ENCODE data around the gene FBXL3.

DNA sequence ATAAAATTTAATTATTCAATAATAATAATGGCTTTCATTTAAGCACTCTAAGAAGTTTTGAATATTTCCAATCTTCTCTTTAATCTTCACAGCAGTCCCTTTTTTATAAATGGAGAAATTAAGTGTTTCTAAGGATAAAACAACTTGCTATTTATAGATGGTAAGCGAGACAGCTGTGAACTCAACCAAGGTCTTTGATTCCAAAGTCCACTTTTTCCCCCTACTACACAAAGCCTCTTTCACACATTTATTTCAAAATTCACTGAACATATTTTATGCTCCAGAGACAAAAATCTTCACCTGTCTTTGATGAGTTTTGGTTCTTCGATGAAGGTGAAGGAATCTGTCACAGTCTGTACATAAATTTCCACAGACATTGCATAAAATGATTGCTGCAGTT lies 34.4 kb upstream of the FBXL3 start:
- TF ChIP-seq POLR2A (IDR thresholded peaks at IDR 0.05; ENCODE audit: low read depth) (no peak), POLR2AphosphoS5 (IDR thresholded peaks at IDR 0.05) (no peak), EP300 (IDR thresholded peaks at IDR 0.05) (no peak)
- TF ChIP-seq, protein P1, sequence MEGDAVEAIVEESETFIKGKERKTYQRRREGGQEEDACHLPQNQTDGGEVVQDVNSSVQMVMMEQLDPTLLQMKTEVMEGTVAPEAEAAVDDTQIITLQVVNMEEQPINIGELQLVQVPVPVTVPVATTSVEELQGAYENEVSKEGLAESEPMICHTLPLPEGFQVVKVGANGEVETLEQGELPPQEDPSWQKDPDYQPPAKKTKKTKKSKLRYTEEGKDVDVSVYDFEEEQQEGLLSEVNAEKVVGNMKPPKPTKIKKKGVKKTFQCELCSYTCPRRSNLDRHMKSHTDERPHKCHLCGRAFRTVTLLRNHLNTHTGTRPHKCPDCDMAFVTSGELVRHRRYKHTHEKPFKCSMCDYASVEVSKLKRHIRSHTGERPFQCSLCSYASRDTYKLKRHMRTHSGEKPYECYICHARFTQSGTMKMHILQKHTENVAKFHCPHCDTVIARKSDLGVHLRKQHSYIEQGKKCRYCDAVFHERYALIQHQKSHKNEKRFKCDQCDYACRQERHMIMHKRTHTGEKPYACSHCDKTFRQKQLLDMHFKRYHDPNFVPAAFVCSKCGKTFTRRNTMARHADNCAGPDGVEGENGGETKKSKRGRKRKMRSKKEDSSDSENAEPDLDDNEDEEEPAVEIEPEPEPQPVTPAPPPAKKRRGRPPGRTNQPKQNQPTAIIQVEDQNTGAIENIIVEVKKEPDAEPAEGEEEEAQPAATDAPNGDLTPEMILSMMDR (IDR thresholded peaks at IDR 0.05): no peak
